Liver (tissue), 3 donors: ENCODE measurements around the gene MYRF.

Experiments
- EGR1 ChIP-seq, 2 donors: IDR thresholded peaks; 2 replicates each; pipeline ENCODE4 v1.6.1; 2016 to 2018; ENCODE audit warnings: antibody characterized with exemption in 2 of 2, low read depth in 2 of 2
- FOXA1 ChIP-seq: IDR thresholded peaks from 2 replicates; pipeline ENCODE4 v1.6.1; 2016; ENCODE audit warnings: antibody characterized with exemption
- GABPA ChIP-seq, 2 donors: IDR thresholded peaks in 1 of 2; conservative IDR thresholded peaks in 1 of 2; 2 replicates each; pipeline ENCODE4 v1.6.1; 2016; ENCODE audit warnings: antibody characterized with exemption in 2 of 2, mild to moderate bottlenecking in 1 of 2, moderate library complexity in 1 of 2
- JUND ChIP-seq, 2 donors: IDR thresholded peaks; 2 replicates each; pipeline ENCODE4 v1.6.1; 2016; ENCODE audit warnings: antibody characterized with exemption in 2 of 2
- RAD21 ChIP-seq, 2 donors: IDR thresholded peaks; 2 replicates each; pipeline ENCODE4 v1.6.1; 2016; ENCODE audit warnings: antibody characterized with exemption in 2 of 2, mild to moderate bottlenecking in 2 of 2
- RXRA ChIP-seq, 2 donors: IDR thresholded peaks; 2 replicates each; pipeline ENCODE4 v1.6.1; 2017 to 2018; ENCODE audit warnings: antibody characterized with exemption in 2 of 2, mild to moderate bottlenecking in 1 of 2
- SP1 ChIP-seq: IDR thresholded peaks from 2 replicates; pipeline ENCODE4 v1.6.1; 2018; ENCODE audit warnings: antibody characterized with exemption, mild to moderate bottlenecking
- TAF1 ChIP-seq: conservative IDR thresholded peaks from 2 replicates; pipeline ENCODE4 v1.6.1; 2016; ENCODE audit warnings: antibody characterized with exemption, mild to moderate bottlenecking
- TF ChIP-seq, protein P1 (sequence below): fragments of 150-350 bp; IDR thresholded peaks from 2 replicates; pipeline ENCODE4 v1.5.1; 2017; ENCODE audit warnings: improper control_type of control experiment, low read depth, low read length; ENCODE audit not compliant: missing input control
- TF ChIP-seq, protein P2 (sequence below): IDR thresholded peaks from 2 replicates; pipeline ENCODE4 v1.6.1; 2016; ENCODE audit warnings: antibody characterized with exemption, mild to moderate bottlenecking
- TF ChIP-seq, protein P3 (sequence below): IDR thresholded peaks from 2 replicates; pipeline ENCODE4 v1.6.1; 2016; ENCODE audit warnings: antibody characterized with exemption
- donor health status: healthy.
- donor health status: healthy.

DNA sequence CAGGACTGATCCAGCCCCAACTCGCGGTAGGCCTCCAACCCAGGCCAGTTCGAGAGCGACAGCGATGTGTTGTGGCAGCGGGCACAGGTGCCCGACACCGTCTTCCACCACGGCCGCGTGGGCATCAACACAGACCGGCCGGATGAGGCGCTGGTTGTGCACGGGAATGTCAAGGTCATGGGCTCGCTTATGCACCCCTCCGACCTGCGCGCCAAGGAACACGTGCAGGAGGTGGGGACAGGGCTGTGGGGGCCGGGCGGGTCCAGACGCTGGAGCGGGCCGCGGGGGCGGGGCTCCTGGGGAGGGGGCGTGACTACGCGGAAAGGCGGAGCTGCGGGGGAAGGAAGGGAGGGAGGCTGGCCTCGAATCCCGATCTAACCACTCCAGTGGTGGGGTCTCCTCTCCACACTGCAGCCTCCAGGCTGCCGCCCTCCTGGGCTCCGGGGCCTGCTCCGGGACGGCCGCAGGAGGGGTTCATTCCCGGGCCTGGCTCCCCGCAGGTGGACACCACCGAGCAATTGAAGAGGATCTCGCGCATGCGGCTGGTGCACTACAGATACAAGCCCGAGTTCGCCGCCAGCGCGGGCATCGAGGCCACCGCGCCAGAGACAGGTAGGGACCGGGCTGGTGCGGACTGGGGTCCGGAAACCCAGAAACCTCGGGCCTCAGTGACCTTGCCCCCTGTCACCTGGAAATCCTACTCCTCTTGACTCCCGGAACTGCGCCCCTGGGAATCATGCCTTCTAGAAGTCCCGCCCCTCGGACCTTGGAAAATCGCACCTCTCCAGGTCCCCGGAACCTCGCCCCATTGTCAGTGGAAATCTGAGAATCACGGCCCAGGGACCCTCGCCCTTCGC is 25.0 kb downstream of the MYRF start:
- TF ChIP-seq, protein P1, sequence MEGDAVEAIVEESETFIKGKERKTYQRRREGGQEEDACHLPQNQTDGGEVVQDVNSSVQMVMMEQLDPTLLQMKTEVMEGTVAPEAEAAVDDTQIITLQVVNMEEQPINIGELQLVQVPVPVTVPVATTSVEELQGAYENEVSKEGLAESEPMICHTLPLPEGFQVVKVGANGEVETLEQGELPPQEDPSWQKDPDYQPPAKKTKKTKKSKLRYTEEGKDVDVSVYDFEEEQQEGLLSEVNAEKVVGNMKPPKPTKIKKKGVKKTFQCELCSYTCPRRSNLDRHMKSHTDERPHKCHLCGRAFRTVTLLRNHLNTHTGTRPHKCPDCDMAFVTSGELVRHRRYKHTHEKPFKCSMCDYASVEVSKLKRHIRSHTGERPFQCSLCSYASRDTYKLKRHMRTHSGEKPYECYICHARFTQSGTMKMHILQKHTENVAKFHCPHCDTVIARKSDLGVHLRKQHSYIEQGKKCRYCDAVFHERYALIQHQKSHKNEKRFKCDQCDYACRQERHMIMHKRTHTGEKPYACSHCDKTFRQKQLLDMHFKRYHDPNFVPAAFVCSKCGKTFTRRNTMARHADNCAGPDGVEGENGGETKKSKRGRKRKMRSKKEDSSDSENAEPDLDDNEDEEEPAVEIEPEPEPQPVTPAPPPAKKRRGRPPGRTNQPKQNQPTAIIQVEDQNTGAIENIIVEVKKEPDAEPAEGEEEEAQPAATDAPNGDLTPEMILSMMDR, result no peak
- TF ChIP-seq RXRA (IDR thresholded peaks at IDR 0.05), result no peak
- no peak for TF ChIP-seq EGR1 (IDR thresholded peaks at IDR 0.05; ENCODE audit: low read depth in 2 of 2)
- no peak for TF ChIP-seq JUND (IDR thresholded peaks at IDR 0.05)
- TF ChIP-seq SP1, result no peak
- no peak for TF ChIP-seq RAD21 (IDR thresholded peaks at IDR 0.05)
- TF ChIP-seq, protein P2, sequence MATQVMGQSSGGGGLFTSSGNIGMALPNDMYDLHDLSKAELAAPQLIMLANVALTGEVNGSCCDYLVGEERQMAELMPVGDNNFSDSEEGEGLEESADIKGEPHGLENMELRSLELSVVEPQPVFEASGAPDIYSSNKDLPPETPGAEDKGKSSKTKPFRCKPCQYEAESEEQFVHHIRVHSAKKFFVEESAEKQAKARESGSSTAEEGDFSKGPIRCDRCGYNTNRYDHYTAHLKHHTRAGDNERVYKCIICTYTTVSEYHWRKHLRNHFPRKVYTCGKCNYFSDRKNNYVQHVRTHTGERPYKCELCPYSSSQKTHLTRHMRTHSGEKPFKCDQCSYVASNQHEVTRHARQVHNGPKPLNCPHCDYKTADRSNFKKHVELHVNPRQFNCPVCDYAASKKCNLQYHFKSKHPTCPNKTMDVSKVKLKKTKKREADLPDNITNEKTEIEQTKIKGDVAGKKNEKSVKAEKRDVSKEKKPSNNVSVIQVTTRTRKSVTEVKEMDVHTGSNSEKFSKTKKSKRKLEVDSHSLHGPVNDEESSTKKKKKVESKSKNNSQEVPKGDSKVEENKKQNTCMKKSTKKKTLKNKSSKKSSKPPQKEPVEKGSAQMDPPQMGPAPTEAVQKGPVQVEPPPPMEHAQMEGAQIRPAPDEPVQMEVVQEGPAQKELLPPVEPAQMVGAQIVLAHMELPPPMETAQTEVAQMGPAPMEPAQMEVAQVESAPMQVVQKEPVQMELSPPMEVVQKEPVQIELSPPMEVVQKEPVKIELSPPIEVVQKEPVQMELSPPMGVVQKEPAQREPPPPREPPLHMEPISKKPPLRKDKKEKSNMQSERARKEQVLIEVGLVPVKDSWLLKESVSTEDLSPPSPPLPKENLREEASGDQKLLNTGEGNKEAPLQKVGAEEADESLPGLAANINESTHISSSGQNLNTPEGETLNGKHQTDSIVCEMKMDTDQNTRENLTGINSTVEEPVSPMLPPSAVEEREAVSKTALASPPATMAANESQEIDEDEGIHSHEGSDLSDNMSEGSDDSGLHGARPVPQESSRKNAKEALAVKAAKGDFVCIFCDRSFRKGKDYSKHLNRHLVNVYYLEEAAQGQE, result no peak
- no peak for TF ChIP-seq GABPA (IDR thresholded peaks at IDR 0.05 in 1 of 2, conservative IDR thresholded peaks at IDR 0.05 in 1 of 2)
- TF ChIP-seq FOXA1, result no peak
- TF ChIP-seq TAF1, result no peak
- TF ChIP-seq, protein P3, sequence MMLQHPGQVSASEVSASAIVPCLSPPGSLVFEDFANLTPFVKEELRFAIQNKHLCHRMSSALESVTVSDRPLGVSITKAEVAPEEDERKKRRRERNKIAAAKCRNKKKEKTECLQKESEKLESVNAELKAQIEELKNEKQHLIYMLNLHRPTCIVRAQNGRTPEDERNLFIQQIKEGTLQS, result no peak
